HTR-8/SVneo (cell line): Measurements from ENCODE around the gene LIPK.
"Not testable (repeated sequence)": the region's sequence is repeated elsewhere in the genome, so short reads cannot be mapped to it uniquely, and the experiment has no call there.

Experiments used
- DNase-seq: peaks from one replicate; pipeline ENCODE4 v3.0.0; 2011; ENCODE audit warnings: low spot score, mixed read lengths; ENCODE audit not compliant: insufficient read length
- FAIRE-seq: peaks from 2 replicates; lab custom pipeline; 2011; peaks lifted over from hg19 to GRCh38; lab: Jason Lieb, UNC

Gene LIPK

DNA sequence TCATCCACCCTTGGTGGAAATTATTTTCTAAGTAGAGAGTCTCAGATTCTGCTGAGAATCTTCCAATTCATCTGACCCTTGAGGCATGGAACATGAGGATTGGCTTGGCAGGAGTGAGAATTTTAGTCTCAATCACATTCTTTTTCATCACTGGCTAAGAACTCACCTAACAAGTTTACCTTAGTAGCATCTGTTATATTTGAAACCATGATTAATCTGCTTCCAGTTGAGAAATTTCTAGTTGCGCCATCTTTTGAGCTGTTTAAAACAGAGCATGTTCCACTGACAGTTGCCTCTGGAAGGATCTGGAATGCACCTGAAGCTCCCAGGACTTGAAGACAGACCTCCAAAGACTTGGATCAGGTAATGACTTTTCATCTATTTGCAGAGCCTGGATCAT, at the start of gene LIPK:
LIPK (plus strand) TSS at position 292 of the 400 bp plus-strand sequence. CDS start 18,295 bp downstream, outside the sequence.
- no peak for FAIRE-seq
- DNase-seq: no peak

DNA sequence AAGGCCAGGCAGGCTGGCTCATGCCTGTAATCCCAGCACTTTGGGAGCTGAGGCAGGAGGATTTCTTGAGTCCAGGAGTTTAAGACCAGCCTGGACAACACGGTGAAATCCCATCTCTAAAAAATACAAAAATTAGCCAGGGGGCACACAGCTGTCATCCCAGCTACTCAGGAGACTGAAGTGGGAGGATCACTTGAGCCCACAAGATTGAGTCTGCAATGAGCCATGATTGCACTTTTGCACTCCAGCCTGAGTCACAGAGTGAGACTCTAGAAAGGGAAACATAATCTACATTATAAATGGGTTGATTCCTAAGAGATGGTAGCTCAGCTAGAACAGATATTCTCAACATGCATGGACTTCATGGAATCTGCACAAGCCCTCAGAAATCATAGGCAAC, 48.1 kb upstream of the LIPK start:
- FAIRE-seq (no peak), DNase-seq (no peak)

GRCh38 chr10:88659725-88660597, 46.1 kb upstream of the LIPK start:
- DNase-seq: no peak
- FAIRE-seq: no peak

DNA sequence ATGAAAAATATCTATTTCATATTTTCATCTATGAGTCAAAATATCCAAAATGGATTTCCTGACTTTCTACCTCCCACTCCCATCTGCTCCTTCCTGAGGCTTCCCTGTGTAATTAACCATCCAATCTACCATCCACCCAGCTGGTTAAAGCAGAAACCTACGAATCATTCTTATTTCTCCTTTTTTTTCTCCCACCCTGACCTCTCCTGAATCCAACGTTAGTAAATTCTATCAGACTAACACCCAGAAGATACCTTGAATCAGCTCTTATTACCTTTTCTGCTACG, 45.5 kb upstream of the LIPK start:
- DNase-seq (no peak), FAIRE-seq (no peak)

GRCh38 chr10:88661018-88661417, 45.0 kb upstream of the LIPK start:
- FAIRE-seq (no peak), DNase-seq (no peak)

DNA sequence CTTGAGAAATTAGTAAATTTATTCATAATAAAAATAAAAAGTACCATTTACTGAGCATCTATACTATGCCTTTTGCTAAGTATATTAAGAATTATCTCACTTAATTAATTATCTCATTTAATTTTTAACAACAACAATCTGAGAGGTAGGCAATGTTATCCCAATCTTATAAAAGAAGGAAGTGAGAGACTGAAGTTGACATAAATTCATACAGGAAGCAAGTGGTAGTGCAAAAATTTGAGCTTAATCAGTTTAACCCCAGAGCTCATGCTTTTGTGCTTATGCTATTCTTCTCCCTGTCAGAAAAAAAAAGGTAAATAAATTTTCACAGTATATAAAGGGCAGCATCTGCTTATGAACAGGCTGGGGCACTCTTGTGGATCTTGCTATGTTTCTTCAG, 44.5 kb upstream of the LIPK start:
- no peak for DNase-seq
- FAIRE-seq: no peak

GRCh38 chr10:88663153-88663552, 42.9 kb upstream of the LIPK start:
- not testable (repeated sequence) for FAIRE-seq, DNase-seq

DNA sequence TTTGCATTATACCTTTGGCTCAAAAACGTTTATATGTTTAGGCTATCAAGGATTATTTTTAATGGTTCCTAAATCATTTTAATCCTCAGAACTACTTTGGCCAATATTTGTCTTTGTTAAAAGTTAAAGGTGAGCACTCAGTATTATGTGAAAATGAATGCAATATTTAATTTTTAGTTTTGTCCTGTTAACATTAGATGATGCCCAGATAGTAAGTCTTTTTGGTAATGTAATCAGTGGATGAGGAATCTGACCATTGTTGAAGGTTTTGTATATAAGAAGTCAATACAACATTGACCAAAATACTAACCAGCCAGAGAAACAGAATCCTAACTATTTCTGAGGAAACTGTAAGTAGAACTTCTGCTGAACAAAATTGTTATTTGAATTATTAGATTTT, 41.9 kb upstream of the LIPK start, which contains the start of gene LIPF:
LIPF (plus strand) TSS at position 301 of the 400 bp plus-strand sequence. CDS start 2,856 bp downstream, outside the sequence.
- DNase-seq: no peak
- FAIRE-seq: no peak

DNA sequence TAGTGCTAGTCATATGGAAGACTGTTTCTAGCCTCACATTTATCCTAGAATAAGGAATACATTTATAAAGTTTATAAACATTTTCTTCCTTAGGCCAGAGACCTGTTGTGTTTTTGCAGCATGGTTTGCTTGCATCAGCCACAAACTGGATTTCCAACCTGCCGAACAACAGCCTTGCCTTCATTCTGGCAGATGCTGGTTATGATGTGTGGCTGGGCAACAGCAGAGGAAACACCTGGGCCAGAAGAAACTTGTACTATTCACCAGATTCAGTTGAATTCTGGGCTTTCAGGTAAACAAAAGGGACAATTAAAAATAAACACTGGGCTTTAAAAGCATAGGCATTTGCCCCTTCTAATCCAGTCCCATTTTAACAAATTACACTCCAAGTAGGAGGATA, 37.6 kb upstream of the LIPK start:
- DNase-seq (no peak), FAIRE-seq (no peak)

GRCh38 chr10:88670497-88670896, 35.6 kb upstream of the LIPK start:
- DNase-seq (no peak), FAIRE-seq (no peak)

GRCh38 chr10:88672041-88672440, 34.0 kb upstream of the LIPK start:
- FAIRE-seq (no peak), DNase-seq (no peak)

GRCh38 chr10:88676283-88677060, 29.6 kb upstream of the LIPK start:
- DNase-seq (no peak), FAIRE-seq (no peak)

DNA sequence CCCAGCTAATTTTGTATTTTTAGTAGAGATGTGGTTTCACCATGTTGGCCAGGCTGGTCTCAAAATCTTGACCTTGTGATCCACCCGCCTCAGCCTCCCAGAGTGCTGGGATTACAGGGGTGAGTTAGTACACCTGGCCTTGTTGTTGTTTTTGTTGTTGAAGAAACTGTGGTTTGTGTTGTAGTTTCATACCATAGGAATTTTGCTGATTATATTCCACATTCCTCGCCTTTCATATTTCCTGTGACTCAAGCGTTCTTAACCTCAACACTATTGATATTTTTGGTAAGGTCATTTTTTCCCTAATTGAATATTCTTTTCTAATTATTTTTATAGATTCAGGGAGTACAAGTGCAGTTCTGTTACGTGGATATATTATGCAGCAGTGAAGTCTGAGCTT, 25.1 kb upstream of the LIPK start:
- DNase-seq (no peak), FAIRE-seq (no peak)

GRCh38 chr10:88682491-88682890, 23.6 kb upstream of the LIPK start:
- FAIRE-seq (no peak), DNase-seq (no peak)

GRCh38 chr10:88687853-88688467, 18.1 kb upstream of the LIPK start:
- FAIRE-seq: no peak
- peak; percentile 10 for DNase-seq

DNA sequence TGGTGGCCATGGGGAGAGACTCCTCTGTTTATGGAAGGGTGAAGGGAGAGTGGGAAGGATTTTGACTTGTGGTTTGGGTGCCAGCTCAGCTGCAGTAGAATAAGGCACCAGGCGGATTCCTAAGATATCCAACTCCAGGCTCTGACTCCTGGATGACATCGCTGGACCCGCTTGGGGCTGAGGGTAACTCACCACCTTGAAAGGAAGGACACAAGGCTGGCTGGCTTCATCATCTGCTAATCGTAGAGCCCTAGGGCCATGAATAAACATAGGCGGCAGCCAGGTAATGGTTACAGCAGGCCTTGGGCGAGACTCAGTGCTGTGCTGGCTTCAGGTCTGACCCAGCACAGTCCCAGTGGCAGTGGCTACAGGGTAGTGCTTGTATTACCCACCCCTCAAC, 16.7 kb upstream of the LIPK start:
- DNase-seq (no peak), FAIRE-seq (no peak)

GRCh38 chr10:88693392-88694020, 12.5 kb upstream of the LIPK start:
- FAIRE-seq (no peak), DNase-seq (no peak)

- DNase-seq: no peak
- FAIRE-seq: no peak
These were observed 3.0 kb upstream of the LIPK start for GRCh38 chr10:88702848-88703597.

DNA sequence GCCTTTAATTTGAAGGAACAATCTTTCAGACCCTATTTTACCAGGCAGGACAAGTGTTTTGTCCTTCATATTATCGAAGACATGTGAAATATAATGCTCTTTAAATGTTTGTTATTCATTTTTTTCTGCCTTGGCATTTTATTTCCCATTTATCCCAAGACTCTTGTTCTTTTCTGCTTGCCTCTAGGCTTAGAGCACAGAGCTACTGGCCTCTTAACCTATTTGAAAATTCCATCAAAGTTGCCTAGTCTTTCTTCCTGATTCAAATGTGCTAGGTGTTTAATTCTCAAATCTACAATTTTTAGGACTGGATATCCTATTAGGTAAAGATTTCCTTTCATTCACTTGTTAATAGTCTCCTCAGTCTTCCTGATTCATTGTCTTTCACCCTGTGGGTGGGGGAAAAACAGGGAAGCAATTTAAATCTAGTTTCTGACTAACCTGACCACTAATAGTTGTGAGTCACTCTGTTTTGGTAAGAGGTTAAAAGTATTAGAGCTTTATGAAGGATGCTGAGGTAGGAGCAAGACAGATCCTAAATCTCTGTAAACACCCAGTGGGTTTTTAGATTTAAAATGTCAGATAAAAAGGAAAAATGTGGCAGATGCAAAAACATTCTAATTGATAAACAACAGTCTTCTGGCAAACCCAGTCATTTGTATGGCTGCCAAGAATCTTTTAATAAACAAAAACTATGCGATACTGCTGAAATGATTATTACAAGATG, 1.5 kb downstream of the LIPK start:
- FAIRE-seq (no peak), DNase-seq (peak; percentile 15)
